Pancreas (tissue), 10 donors: ENCODE measurements around the gene TRIM41. TPM values are rescaled to one million over a fixed set of nuclear protein-coding genes. Genes with fewer than 3 reads are reported as not detected.
A peak's percentile ranks its signal among the peaks of the same experiment; 100 is the strongest.

Experiments
- ATAC-seq, 4 donors: fragments of 200-7000 bp; cut with Tn5 transposase; one replicate each; pipeline versions ENCODE4 v1.8.0 to v1.9.1; 2020; ENCODE audit warnings: mild to moderate bottlenecking in 4 of 4, moderate library complexity in 4 of 4
- DNase-seq, 6 donors: peaks; one replicate each; pipeline ENCODE4 v3.0.0-alpha.2; 2020
- FAIRE-seq: peaks from 2 replicates; lab custom pipeline; 2012; peaks lifted over from hg19 to GRCh38; lab: Jason Lieb, UNC
- H3K27ac ChIP-seq, 4 donors: fragments of 200-600 bp; sonication (generic); 1 replicate in 3 of 4; 2 replicates in 1 of 4; pipeline versions ENCODE4 v1.5.0 to v1.8.0; 2020
- H3K27me3 ChIP-seq, 4 donors: fragments of 200-600 bp; one replicate each; pipeline ENCODE4 v1.8.0; 2021
- H3K36me3 ChIP-seq, 3 donors: fragments of 200-600 bp; sonication (generic) in 1 of 3; one replicate each; pipeline versions ENCODE4 v1.5.0 to v1.8.0; 2020 to 2021
- H3K4me1 ChIP-seq, 3 donors: fragments of 200-600 bp; one replicate each; pipeline ENCODE4 v1.8.0; 2021
- H3K4me3 ChIP-seq, 4 donors: fragments of 200-600 bp; sonication (generic) in 2 of 4; one replicate each; pipeline versions ENCODE4 v1.5.0 to v1.8.0; 2020 to 2021
- H3K9me3 ChIP-seq, 4 donors: fragments of 200-600 bp; one replicate each; pipeline ENCODE4 v1.8.0; 2021
- CTCF ChIP-seq, 4 donors: fragments of 200-600 bp; sonication (generic) in 3 of 4; IDR thresholded peaks; one replicate each; pipeline versions ENCODE4 v1.5.0 to v1.8.0; 2021; ENCODE audit warnings: antibody characterized with exemption in 4 of 4
- WGBS, 2 donors: extraction: QIAGEN DNeasy Blood & Tissue Kit; methylation state at CpG; one replicate each; pipeline ENCODE4 v1.1.7; 2013; 5-methylcytosine and 5-hydroxymethylcytosine counted together
- intact Hi-C, 3 donors: fragments of 100-400 bp; cut with DNase I; formaldehyde crosslinking; loops; one replicate each; pipeline versions ENCODE4 v1.11.1 to v1.14.2; 2022
- polyA plus RNA-seq, 2 donors: library from polyadenylated mRNA; stranded (reverse); fragments of 200-250 nt; gene quantifications; one replicate each; pipeline ENCODE4 v1.2.3, GENCODE V29; 2013
- total RNA-seq, 6 donors: library from RNA; stranded (reverse); fragmentation: NEBNext Ultra II Directional in 4 of 6; extraction: Animal tissue kit (Norgen Biotek cat#: 25700) in 4 of 6; gene quantifications; one replicate each; pipeline versions ENCODE4 v1.2.1 to v1.2.4, GENCODE V29; 2021 to 2023
- donor health status: healthy with polysubstance abuse.
- donor health status: DM: no; HTN: no; CAD: no; lungs with moderate emphysema.
- donor health status: DM: no; HTN: no; CAD: no.
- donor health status: control.
- donor health status: control.
- donor health status: Bipolar disorder and iron deficiency.
- donor health status: DM: yes; HTN: yes; CAD: no.
- donor health status: DM: no; HTN: no; CAD: no.
- donor health status: DM: no; HTN: no; CAD: no.
- donor health status: DM: yes; HTN: yes; CAD: no.

TRIM41 gene
- total and polyA plus RNA-seq, 8 donors, result 11.4 to 28.7 (median 14.7) TPM

- ATAC-seq (no peak), DNase-seq (peak in 1 of 6 donors; percentile 80), FAIRE-seq (no peak)
- Histone ChIP-seq H3K36me3 (no peaks in the 10 kb centered on the region), H3K27me3 (no peaks in the 10 kb centered on the region), H3K4me3 (no peak overlapping the region), H3K27ac (no peak overlapping the region), H3K4me1 (peaks cover 0 to 21% (median 4%) of the 10 kb centered on the region in 3 donors), H3K9me3 (no peaks in the 10 kb centered on the region)
- intact Hi-C loops, result no loop called here
- WGBS, 2 donors, result 85 to 88% methylated on average over 10 of the region's 10 CpGs
- TF ChIP-seq CTCF (IDR thresholded peaks at IDR 0.05), result no peak
These were observed 2.9 kb upstream of the TRIM41 start for GRCh38 chr5:181220178-181220515.

- H3K27me3 ChIP-seq, result no peaks in the 10 kb centered on the region
- H3K36me3 ChIP-seq, result no peaks in the 10 kb centered on the region
- no peak for FAIRE-seq
- H3K4me1 ChIP-seq, result peaks cover 0 to 21% (median 4%) of the 10 kb centered on the region in 3 donors
- no peak for TF ChIP-seq CTCF (IDR thresholded peaks at IDR 0.05)
- DNase-seq, result peak in 2 of 6 donors; percentile 26 to 41
- H3K27ac ChIP-seq, result peak overlapping the region; percentile 79 to 93 (median 90)
- intact Hi-C loops, result no loop called here
- WGBS, 2 donors, result 50 to 58% methylated on average over 27 of the region's 27 CpGs
- no peak overlapping the region for H3K4me3 ChIP-seq
- ATAC-seq, result no peak
- H3K9me3 ChIP-seq, result no peaks in the 10 kb centered on the region
These were observed 1.8 kb upstream of the TRIM41 start for GRCh38 chr5:181221105-181221791.

- Histone ChIP-seq H3K4me3 (peak overlapping the region; percentile 59 to 93 (median 74)), H3K4me1 (peaks cover 0 to 14% (median 4%) of the 10 kb centered on the region in 3 donors), H3K27me3 (no peaks in the 10 kb centered on the region), H3K27ac (peak overlapping the region; percentile 79 to 93 (median 90)), H3K36me3 (no peaks in the 10 kb centered on the region), H3K9me3 (no peaks in the 10 kb centered on the region)
- DNase-seq (peak; percentile 88 to 100 (median 96)), FAIRE-seq (no peak), ATAC-seq (peak; percentile 64 to 80 (median 67))
- no peak for TF ChIP-seq CTCF (IDR thresholded peaks at IDR 0.05)
- intact Hi-C loops, result no loop called here
- 2 to 4% methylated on average over 50 of the region's 50 CpGs for WGBS, 2 donors
These were observed 1.1 kb upstream of the TRIM41 start for GRCh38 chr5:181221792-181222629.

- no peak for TF ChIP-seq CTCF (IDR thresholded peaks at IDR 0.05)
- intact Hi-C loops, result no loop called here
- H3K9me3 ChIP-seq, result no peaks in the 10 kb centered on the region
- peak overlapping the region; percentile 59 to 93 (median 74) for H3K4me3 ChIP-seq
- DNase-seq (no peak), ATAC-seq (peak; percentile 10 to 25 (median 17)), FAIRE-seq (no peak)
- H3K4me1 ChIP-seq, result peaks cover 0 to 10% (median 0%) of the 10 kb centered on the region in 3 donors
- 0 to 1% methylated on average over 18 of the region's 18 CpGs for WGBS, 2 donors
- H3K27ac ChIP-seq, result peak overlapping the region; percentile 79 to 93 (median 90)
- H3K27me3 ChIP-seq, result no peaks in the 10 kb centered on the region
- no peaks in the 10 kb centered on the region for H3K36me3 ChIP-seq
These were observed 437 bp upstream of the TRIM41 start for GRCh38 chr5:181222630-181223057.
